HG03045 (cell line): ENCODE results near the gene DSC3.

Source experiments
- ATAC-seq: cut with Tn5 transposase; IDR thresholded peaks from one replicate; pipeline ENCODE4 v1.9.1; 2021; ENCODE audit warnings: mild to moderate bottlenecking, moderate library complexity; ENCODE audit not compliant: unreplicated experiment

DSC3 gene

DNA sequence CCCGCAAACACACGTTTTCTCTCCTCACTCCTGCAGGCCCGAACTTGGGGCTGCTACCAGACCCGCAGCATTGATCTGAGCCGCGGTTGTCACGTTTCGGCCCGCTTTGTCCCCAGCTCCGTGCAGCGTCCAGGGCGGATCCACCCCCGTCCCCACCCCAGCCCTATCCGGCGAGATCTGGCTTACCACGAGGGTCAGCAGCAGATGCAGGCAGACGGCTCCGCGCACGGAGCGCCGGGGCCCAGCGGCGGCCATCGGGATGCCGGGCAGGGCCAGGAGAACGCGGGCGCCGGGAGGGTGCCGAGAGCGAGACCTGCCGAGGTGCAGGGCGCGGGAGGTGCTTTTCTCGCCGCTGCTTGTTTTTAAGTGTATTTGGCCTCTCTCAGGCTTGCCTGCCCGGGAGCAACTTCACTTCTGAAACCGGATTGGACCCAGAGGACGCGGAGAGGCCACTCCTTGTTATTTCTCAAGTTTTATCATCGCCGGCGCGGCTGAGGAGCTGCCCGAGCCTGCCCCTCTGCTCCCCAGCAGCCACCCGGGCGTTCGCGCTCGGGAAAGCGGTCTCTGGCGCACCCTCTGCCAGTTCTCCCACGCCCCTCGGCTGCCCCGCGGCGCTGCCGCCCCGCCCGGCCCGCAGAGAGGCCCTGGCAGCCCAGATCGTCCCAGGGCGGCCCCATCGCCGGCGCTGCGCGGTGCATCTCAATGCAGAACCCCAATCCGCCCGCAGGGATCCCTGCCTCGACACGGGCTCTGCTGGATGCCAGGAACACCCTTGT is at the start of gene DSC3:
Gene DSC3 (minus strand): TSS at position 337 of the 776 bp plus-strand sequence. CDS start 82 bp downstream, at position 255.
- no peak for ATAC-seq

DNA sequence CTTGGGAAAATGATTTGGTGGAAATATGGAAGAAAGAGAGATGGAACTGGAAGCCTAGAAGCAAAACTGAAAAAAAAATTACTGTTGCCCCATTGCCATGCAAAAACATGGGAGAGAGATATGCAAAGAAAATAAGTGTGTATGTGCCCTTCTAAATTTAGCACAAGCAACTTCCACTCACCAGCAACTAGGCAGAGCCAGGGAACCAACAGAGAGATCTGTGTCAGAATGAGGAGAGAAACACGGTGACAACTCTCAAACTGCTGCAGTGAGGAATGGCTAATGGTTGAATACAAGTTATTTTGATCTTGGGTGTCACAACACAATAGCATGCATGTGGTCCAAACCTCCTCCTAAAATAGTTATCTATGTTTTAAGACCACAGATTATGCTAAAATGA is 48.8 kb upstream of the DSC3 start:
- no peak for ATAC-seq

DNA sequence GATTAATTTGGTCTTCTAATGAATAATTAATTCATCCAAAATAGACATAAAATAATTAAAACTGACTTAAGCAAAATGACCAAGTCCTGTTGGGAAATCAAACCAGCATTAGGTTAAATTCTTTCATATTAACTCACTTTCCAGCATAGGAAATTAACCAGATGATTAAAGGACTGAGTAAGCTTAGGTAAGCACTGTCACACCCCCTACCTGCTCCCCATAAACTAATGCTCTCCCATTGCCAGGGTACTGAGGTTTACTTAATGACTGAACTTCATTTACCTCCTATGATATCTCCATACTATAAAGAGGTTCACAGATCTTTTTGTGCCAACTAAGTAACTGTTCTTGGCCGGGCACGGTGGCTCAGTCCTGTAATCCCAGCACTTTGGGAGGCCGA is 46.0 kb upstream of the DSC3 start:
- ATAC-seq, result no peak

DNA sequence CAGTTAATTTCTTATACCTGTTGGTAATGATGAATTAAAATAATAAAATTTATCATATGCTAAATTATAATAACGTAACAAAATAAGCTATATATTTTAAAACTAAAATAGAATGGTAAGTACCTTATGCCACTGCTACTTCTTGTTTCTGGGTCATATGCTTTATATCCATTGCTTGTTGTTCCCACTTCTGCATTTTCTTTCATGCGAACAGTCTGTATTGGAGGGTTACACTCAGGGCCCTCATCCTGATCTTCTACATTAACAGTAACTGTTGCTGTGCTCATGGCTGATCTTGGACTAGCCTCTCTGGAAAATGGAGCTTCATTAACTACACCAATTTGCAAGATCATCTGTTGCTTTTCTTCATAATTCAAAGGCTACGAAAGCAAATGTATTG is 37.4 kb upstream of the DSC3 start:
- ATAC-seq, result no peak

DNA sequence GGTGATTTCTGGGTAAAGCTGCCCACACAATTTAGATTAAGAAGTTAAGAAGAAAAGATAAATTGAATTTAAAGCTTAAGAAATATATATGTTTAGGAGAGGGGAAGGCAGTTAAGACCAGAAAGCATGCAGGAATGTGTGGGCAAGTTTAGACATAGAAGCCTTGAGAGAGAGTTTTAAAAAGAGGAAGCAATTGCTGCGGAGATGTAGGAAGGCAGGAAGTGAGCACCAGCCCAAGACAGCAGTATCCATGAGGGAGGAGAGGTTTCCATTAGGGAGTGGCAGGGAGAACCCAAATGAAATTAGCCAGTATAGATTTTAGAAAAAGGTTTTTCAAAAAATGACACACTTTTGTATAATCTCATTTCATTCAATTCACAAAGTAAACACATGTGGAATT is 35.3 kb upstream of the DSC3 start:
- no peak for ATAC-seq

DNA sequence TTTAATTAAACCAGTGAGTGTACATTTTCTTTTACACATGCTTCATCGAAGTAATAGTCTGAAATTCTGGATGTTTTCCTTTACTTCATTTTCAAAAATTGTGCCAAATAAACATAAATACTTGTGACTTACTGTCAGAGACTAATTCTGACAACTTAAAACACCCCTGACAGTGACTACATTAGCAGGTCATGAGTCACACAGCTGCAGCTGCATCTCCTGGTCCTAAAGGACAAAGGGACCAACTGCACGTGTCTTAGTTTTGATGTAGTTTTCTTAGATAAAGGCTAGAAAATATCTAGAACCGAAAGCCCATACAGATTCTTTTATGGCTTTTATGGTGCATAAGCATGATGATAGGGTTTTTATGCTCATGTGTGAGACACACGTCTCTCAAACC is 29.6 kb upstream of the DSC3 start:
- no peak for ATAC-seq

DNA sequence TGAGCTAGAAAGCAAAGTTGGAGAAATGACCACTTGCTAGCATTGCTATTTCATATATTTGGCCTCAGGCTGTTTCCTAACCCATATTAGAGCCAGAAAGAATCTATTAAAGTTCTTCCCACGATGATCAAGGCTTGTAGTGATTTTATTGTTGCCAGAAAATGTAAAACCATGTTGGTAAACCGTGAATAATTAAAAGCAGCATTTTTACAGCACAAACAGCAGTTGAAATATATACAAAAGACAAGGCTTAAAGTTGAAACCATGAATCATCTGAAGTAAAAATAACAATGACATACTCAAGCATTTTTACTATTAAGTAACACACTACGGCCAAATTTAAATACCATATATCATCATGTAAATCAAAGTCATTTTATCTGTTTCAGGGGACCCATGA is 27.7 kb upstream of the DSC3 start:
- ATAC-seq, result no peak

DNA sequence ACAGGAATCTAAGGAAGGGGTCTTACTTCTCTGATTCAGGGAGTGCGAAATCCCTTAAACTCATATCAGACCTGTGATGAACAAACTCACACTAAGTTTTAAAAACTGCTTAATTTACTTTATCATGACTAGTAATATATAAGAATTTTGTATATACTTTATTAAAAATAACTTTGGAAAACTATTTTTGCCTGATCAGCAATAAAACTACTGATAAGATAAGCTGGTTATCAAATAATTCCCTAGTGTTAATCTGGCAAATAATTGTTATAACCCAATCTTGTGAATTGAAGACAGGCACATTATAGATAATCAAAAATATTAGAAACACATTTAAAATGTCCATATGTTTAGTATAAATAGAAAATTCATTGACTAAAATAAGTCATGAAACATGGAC is 23.7 kb upstream of the DSC3 start:
- ATAC-seq, result no peak

DNA sequence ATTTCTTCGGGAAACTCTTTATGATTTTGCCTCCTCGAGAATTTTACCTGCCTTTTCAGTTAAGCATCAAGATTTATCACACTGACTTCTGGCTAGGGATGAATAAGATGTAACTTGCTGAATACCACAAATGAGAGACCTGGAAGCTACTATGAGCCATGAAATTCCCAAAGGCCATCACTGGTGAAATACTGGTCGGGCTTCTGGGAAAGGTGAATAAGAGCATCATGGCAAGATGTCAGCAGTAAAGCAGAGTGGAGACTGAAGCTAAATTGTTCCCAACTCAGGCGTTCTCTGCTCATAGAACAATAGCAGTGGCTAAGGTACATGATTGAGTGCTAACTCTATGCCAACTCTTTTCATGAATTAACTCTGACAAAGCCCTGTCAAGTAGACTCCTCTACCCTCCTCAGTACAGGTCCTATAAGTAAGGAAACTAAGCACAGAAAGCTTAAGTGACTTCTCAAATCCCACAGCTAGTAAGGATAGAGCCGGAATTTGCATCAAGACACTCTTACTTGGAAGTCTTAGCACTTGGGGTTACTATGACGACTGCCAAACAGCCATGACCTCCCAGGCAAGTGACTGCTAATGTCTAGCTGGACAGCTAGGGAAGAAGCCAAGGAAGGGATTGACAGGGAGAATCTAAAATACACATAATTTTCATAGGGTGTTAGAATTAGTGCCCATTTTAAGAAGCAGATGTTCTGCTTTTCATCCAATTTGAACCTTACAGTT is 22.7 kb upstream of the DSC3 start:
- no peak for ATAC-seq

DNA sequence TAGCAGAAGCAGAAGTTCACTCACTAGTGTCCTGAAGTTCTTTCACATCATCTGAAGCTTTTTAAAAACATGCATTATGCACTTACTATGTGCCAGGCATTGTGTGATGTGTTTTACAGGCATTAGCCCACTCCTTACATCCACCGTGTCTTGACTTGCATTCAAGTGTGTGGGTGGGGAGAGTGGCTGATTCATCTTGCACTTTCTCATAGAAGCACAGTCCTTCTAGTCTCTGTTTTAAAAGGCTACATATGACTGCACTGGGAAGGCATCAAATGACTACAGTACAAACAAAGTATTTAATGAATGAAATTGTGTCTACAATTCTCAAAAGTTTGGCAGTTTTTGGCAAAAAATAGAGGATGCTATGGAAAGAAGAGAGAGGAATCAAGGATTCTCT is 21.6 kb upstream of the DSC3 start:
- ATAC-seq, result peak; percentile 82

DNA sequence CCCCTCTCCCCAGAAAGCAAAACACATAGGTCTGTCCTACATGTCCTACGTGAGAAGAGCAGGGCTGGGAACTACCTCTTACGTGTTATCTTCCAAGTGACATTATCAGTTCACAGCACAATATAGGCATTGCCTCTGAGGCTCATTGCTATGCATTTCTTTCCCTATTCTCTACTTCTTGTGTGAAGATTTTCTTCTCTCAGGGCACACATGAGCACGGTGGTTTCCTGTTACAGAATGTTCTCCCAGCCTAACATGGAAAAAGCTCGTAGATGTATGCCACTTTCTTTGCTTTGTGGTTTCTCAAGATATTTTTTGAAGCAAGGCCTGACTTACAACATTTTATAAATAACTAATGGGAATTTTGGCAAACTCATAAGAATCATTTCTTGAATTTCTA is 19.4 kb upstream of the DSC3 start:
- no peak for ATAC-seq

DNA sequence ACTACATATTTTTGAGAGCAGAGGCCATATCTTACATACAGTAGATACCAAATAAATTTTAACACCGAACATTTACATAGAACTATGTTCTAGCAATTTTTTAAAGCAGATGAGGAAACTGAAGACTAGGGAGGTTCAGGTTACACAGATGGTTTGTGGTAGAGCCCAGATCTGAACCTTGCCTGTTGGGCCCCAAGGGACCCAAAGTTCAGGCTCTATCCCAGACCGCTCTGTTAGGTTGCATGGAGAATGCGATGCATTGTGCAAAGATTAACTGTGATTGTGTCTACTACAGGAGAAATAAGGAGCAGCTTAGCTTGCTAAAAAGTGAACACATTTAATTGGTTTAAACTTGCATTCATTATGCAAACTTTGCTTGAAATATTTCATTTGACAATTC is 16.4 kb upstream of the DSC3 start:
- ATAC-seq, result no peak

DNA sequence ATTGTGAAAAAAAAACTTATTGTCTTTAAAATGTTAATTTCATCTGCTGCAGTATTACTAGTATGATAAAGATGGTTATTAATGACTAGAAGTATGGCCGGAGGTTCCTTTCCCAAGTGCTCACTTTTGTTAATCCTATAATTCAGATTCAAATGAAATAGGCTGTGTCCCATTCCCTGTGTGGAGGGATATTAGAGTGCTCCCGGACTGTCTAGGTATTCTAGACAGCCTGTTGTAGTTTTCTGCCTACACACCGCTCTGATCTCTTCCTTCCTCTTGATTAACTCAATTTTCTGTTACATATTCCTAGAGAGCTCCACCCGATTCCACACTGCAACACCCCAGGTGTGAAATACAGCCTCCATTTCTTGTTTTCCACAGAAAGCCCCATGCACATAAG is 15.4 kb upstream of the DSC3 start:
- ATAC-seq, result no peak

DNA sequence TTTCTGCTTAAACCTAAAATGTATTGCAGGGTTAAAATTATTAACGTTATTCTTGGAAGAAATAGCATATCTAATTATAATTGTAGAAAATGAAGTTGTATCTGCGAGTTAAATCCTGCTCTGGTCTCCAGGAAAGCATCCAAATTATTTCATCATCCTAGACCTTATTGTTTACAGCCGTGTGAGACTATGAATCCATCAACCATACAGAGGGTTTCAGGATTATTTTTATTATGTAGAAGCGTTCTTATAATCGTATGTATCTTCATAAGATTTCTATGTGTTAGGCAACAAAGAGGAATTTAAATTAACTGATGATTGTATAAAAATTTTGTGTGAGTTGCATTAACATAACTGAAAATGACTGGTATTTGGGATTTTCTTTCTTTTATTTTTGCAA is 14.5 kb upstream of the DSC3 start:
- ATAC-seq, result no peak

DNA sequence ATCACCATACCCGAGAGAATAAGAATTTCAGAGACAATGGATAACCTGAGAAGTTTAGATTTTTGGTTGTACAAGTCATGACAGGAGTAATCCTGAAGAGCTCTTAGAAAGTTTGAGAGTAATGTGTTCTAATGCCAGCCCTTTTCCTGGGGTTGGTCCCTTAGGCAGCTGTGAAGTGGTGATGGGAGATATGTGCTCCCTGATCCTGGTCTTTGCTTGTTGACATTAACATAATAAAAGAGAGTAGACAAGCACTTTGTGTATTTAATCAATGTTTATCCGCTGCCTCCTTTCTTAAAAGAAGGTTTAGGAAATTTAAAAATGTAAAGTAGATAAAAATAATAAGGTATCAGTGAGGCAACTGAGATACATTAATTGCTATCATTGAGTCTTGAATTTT is 13.8 kb upstream of the DSC3 start:
- ATAC-seq, result no peak

DNA sequence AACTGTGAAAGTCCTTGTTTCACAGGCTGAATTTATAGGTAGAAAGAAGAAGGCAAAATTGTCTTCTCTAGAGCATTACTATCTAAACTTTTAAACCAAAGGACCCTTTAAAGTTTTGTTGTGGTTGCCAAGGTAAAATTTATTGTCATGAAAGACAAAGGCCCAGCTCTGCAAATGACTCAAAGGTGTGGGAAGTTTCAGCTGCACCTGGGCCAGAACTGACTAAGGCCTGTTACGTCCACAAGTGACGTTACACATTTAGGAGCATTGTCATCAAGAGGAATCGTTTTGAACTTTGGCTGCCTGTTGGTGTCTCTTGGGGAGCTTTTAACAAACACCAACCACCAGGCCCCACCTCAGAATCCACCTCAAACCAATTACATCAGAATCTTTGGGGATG is 8.1 kb upstream of the DSC3 start:
- ATAC-seq, result no peak

DNA sequence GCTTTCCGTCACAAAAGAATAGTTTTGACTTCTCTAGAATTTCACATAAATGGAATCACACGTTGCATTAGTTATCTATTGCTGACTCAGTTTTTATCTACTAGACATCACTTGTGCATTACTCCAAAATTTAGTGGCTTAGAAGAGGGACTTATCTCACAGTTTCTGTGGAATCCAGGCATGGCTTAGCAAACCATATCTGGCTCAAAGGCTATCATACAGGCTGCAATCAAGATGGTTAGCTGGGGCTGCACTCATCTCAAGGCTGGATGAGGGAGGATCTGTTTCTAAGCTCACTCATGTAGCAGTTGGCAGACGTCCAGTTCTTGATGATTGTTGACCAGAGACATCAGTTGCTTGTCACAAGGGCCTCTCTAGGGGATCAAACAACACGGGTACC is 6.6 kb upstream of the DSC3 start:
- ATAC-seq, result no peak

DNA sequence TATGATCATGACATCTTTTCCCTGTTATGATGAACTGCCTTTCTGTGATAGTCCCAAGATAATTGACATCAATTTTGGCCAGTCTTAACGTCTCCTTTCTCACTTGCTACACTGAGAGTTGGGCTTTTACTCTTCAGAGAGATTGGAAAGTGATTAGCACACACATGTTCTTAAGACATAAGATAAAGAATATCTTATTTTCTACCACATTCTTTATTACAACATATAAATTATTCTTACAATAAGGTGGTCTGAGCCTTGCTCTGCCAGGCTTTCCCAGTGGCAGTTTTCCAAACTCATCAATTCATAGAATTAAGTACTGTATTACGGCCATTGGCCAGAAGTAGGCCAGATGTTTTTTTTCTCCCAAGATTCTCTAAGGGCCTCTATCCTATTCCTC is 5.7 kb upstream of the DSC3 start:
- no peak for ATAC-seq

DNA sequence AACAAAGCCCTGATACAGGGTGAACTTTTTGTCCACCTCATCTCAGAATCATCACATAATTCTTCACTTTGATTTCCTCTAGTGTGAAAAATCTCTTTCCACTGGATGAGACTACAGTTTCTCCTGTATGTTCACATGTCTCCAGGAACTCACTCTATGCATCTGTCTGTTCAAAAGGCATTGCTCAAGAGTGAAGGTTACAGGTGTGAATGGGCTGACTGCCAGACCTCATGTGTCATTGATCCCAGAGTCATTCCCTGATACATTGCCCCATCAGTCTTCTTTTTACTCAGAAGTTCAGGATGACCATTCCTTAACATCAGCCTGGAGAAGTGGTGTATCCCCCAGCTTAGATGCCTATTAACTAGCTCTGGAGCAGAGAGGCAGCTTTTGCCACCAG is 4.4 kb upstream of the DSC3 start:
- no peak for ATAC-seq

DNA sequence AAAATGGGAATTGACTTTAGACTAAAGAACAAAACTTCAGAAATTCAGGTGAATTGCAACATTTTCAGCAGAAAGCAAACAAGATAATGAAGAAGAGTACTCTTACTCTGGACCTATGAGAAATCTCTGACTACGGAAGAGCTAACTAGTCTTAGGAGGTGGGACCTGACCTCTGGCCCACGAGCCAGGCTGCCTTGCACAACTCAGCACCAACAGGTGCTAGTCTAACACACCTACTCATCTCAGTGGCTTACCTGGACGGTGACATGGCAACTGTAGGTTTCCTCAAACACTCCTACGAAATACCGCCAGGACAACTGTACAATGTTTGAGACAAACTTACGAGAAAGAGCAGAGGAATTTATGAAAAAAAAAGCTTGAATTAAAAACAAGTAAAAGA is 3.1 kb upstream of the DSC3 start:
- no peak for ATAC-seq

DNA sequence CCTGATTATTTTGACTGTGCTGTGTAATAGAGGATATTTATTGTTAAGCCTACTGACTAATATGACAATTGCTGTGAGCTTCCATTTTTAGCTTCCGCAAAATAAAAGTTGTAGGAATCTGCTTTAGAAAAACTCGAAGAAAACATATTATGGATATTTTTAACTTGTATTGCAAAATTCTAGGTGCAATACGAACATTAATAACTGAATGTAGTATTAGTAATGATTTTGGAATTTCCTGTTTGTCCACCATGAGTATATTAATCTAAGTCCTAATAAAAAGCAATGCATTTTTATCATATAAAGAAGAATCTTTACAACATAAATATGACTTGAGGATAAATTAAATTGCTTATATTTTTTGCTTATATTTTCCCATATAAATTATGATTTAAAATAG is 2.4 kb upstream of the DSC3 start:
- ATAC-seq, result no peak

DNA sequence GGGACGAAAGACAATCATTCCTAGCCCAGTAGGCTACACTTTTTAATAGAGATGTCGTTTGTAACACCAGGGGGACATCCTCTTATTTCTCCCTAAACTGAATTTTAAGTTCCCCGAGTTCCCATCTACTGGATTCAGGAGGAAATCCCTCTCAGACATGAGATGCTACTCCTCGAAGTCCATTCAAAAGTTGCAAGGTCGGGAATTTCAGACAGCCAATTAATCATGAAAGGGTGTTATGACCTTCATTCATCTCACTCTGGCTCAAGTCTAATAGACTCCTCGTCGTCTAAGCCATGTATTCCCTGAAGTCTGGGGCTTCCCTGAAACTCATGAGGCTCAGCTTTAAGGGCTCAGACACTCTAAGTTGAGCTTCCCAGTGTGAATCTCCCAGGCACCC is 1.2 kb upstream of the DSC3 start:
- no peak for ATAC-seq

DNA sequence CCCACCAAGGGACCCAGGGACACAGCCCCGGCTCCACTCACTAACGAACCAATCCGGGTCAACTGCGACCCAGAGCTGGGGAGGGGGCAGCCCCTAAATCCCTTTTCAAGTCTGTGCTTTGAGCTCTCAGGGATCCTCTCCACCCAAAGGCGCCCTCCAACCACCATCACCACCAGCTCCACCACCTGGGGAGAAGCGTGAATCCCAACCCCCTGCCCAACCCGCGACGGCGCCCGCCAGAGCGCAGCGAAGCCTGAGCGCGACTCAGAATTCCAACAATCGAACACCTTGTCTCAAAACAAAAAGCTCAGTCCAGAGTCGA is 497 bp downstream of the DSC3 start:
- no peak for ATAC-seq
